Retinal pigment epithelial cell (primary cell): ENCODE results near the gene METTL1.
A peak's percentile ranks its signal among the peaks of the same experiment; 100 is the strongest.

ENCODE experiments used
- DNase-seq: peaks from one replicate; pipeline ENCODE4 v3.0.0-alpha.2; 2010; ENCODE audit warnings: low read depth
- H3K4me3 ChIP-seq: 2 replicates; pipeline ENCODE4 v1.5.1; 2011; ENCODE audit warnings: mild to moderate bottlenecking, low read length, control low read depth, moderate library complexity
- CTCF ChIP-seq: conservative IDR thresholded peaks from 2 replicates; pipeline ENCODE4 v1.5.1; 2011; ENCODE audit warnings: low read depth, low read length, control low read depth, inconsistent platforms

The METTL1 gene

GRCh38 chr12:57807285-57807684 is 35.4 kb upstream of the METTL1 start:
- DNase-seq: no peak
- no peak overlapping the region for H3K4me3 ChIP-seq
- no peak for TF ChIP-seq CTCF

- no peak for DNase-seq
- no peak for TF ChIP-seq CTCF
- H3K4me3 ChIP-seq: no peak overlapping the region
Measured at GRCh38 chr12:57806677-57807076, 34.8 kb upstream of the METTL1 start.

GRCh38 chr12:57803319-57803893 is 31.5 kb upstream of the METTL1 start:
- H3K4me3 ChIP-seq: no peak overlapping the region
- DNase-seq: no peak
- TF ChIP-seq CTCF: peak; percentile 90

GRCh38 chr12:57802607-57803006 is 30.7 kb upstream of the METTL1 start:
- DNase-seq: no peak
- no peak overlapping the region for H3K4me3 ChIP-seq
- TF ChIP-seq CTCF: no peak

GRCh38 chr12:57800965-57801364 is 29.1 kb upstream of the METTL1 start:
- TF ChIP-seq CTCF: no peak
- no peak for DNase-seq
- H3K4me3 ChIP-seq: no peak overlapping the region

GRCh38 chr12:57797933-57798332 is 26.0 kb upstream of the METTL1 start:
- no peak for TF ChIP-seq CTCF
- no peak for DNase-seq
- H3K4me3 ChIP-seq: no peak overlapping the region

- no peak overlapping the region for H3K4me3 ChIP-seq
- no peak for TF ChIP-seq CTCF
- DNase-seq: no peak
Measured at GRCh38 chr12:57796996-57797395, 25.1 kb upstream of the METTL1 start.
